Mucosa of descending colon (tissue), 3 donors: Measurements from ENCODE around the gene RNF212B. TPM values are rescaled to one million over a fixed set of nuclear protein-coding genes. Genes with fewer than 3 reads are reported as not detected.
"Not testable (repeated sequence)": the region's sequence is repeated elsewhere in the genome, so short reads cannot be mapped to it uniquely, and the experiment has no call there.

ENCODE experiments used
- ATAC-seq: fragments of 200-7000 bp; cut with Tn5 transposase; one replicate; pipeline ENCODE4 v1.9.1; 2020; ENCODE audit warnings: mild to moderate bottlenecking, moderate library complexity
- DNase-seq, 3 donors: peaks; one replicate each; pipeline ENCODE4 v3.0.0-alpha.2; 2020
- H3K36me3 ChIP-seq: fragments of 200-600 bp; one replicate; pipeline ENCODE4 v1.8.0; 2021; ENCODE audit warnings: low read depth, mild to moderate bottlenecking
- H3K4me1 ChIP-seq: fragments of 200-600 bp; one replicate; pipeline ENCODE4 v1.8.0; 2021; ENCODE audit warnings: low read depth, mild to moderate bottlenecking
- H3K4me3 ChIP-seq: fragments of 200-600 bp; one replicate; pipeline ENCODE4 v1.8.0; 2021; ENCODE audit warnings: mild to moderate bottlenecking
- H3K9me3 ChIP-seq: fragments of 200-600 bp; one replicate; pipeline ENCODE4 v1.8.0; 2021; ENCODE audit warnings: mild to moderate bottlenecking
- intact Hi-C, 2 donors: fragments of 100-400 bp; cut with DNase I in 1 of 2; cut with micrococcal nuclease in 1 of 2; formaldehyde crosslinking; loops; one replicate each; pipeline versions ENCODE4 v1.11.0 to v1.11.1; 2022; cut with DNase I, micrococcal nuclease
- total RNA-seq, 3 donors: library from RNA; stranded (reverse); fragmentation: NEBNext Ultra II Directional in 2 of 3; extraction: Animal tissue kit (Norgen Biotek cat#: 25700) in 2 of 3; gene quantifications; one replicate each; pipeline versions ENCODE4 v1.2.1 to v1.2.4, GENCODE V29; 2021 to 2023
- TF ChIP-seq, protein P1 (sequence below): fragments of 200-600 bp; IDR thresholded peaks from one replicate; pipeline ENCODE4 v1.8.0; 2022; ENCODE audit warnings: antibody characterized with exemption, mild to moderate bottlenecking
- donor health status: DM: no; HTN: no; CAD: no; lungs with moderate emphysema.
- donor health status: DM: no; HTN: no; CAD: no.
- donor health status: DM: no; HTN: yes; CAD: no.

RNF212B gene
- total RNA-seq, 3 donors from 2014 or later, result not detected

DNA sequence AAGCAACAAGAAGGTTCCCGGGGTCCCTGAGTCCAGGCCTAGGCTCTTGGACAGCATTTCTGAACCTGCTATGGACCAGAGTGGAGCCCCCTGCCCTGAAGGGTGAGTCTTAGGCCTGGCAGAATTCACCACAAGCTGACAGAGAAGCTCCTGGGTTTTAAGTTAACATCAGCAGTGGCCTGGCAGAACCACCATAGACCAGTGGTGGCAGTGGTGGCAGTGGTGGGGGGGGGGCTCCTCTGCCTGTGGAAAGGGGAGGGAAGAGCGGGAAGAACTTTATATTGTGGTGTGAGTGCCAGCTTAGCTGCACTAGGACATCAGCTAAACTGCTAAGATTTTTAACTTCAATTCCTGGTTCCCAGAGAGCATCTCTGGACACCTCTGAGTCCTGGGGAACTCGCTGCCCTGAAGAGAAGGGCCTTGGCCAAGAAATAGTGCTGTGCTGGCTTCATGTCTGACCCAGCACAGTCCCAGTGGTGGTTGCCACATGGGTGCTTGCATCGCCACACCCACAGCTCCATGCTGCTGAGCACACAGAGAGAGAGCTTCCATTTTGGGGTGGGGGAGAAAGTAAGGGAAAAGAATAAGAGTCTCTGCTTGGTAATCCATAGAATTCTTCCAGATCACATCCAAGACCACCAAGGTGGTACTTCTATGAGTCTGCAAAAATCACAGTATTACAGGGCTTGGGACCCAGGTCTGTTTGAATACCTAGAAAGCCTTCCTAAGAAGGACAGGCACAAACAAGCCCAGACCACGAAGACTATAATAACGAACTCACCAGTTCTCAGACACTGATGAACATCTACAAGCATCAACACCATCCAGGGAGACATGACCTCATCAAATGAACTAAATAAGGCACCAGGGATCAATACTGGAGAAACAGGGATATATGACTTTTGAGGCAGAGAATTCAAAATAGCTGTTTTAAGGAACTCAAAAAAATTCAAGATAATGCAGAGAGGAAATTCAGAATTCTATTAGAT is 20.4 kb upstream of the RNF212B start:
- no peaks in the 10 kb centered on the region for H3K4me1 ChIP-seq
- H3K36me3 ChIP-seq, result no peaks in the 10 kb centered on the region
- TF ChIP-seq, protein P1, sequence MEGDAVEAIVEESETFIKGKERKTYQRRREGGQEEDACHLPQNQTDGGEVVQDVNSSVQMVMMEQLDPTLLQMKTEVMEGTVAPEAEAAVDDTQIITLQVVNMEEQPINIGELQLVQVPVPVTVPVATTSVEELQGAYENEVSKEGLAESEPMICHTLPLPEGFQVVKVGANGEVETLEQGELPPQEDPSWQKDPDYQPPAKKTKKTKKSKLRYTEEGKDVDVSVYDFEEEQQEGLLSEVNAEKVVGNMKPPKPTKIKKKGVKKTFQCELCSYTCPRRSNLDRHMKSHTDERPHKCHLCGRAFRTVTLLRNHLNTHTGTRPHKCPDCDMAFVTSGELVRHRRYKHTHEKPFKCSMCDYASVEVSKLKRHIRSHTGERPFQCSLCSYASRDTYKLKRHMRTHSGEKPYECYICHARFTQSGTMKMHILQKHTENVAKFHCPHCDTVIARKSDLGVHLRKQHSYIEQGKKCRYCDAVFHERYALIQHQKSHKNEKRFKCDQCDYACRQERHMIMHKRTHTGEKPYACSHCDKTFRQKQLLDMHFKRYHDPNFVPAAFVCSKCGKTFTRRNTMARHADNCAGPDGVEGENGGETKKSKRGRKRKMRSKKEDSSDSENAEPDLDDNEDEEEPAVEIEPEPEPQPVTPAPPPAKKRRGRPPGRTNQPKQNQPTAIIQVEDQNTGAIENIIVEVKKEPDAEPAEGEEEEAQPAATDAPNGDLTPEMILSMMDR, result no peak
- intact Hi-C loops, result no loop called here
- DNase-seq, result no peak
- ATAC-seq, result no peak
- H3K4me3 ChIP-seq, result no peak overlapping the region
- no peaks in the 10 kb centered on the region for H3K9me3 ChIP-seq

- no peak for DNase-seq
- H3K36me3 ChIP-seq, result no peaks in the 10 kb centered on the region
- intact Hi-C loops, result no loop called here
- TF ChIP-seq, protein P1, result no peak
- ATAC-seq, result no peak
- H3K4me3 ChIP-seq, result no peak overlapping the region
- H3K4me1 ChIP-seq, result no peaks in the 10 kb centered on the region
- no peaks in the 10 kb centered on the region for H3K9me3 ChIP-seq
These were observed 18.7 kb upstream of the RNF212B start for GRCh38 chr14:23219075-23219474.

DNA sequence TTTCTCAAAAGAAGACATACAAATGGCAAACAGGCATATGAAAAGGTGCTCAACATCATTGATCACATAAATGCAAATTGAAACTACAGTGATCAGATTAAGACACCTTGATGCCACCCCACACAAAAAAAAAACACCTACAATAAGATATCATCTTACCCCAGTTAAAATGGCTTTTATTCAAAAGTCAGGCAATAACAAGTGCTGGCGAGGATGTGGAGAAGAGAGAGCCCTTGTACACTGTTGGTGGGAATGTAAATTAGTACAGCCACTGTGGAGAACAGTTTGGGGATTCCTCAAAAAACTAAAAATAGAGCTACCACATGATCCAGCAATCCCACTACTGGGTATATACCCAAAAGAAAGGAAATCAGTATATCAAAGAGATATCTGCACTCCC is 12.8 kb upstream of the RNF212B start:
- H3K4me1 ChIP-seq, DNase-seq, ATAC-seq, H3K4me3 ChIP-seq, H3K9me3 ChIP-seq, intact Hi-C loops, H3K36me3 ChIP-seq: not testable (repeated sequence)

- DNase-seq (no peak), ATAC-seq (no peak)
- Histone ChIP-seq H3K4me1 (no peaks in the 10 kb centered on the region), H3K9me3 (no peaks in the 10 kb centered on the region), H3K36me3 (no peaks in the 10 kb centered on the region), H3K4me3 (no peak overlapping the region)
- intact Hi-C loops, result no loop called here
- TF ChIP-seq, protein P1, result no peak
These were observed 10.2 kb upstream of the RNF212B start for GRCh38 chr14:23227566-23227965.

GRCh38 chr14:23228812-23229211 is 8.9 kb upstream of the RNF212B start:
- no peaks in the 10 kb centered on the region for H3K9me3 ChIP-seq
- DNase-seq, result no peak
- no peaks in the 10 kb centered on the region for H3K4me1 ChIP-seq
- no peaks in the 10 kb centered on the region for H3K36me3 ChIP-seq
- intact Hi-C loops, result no loop called here
- TF ChIP-seq, protein P1, result no peak
- no peak overlapping the region for H3K4me3 ChIP-seq
- no peak for ATAC-seq

DNA sequence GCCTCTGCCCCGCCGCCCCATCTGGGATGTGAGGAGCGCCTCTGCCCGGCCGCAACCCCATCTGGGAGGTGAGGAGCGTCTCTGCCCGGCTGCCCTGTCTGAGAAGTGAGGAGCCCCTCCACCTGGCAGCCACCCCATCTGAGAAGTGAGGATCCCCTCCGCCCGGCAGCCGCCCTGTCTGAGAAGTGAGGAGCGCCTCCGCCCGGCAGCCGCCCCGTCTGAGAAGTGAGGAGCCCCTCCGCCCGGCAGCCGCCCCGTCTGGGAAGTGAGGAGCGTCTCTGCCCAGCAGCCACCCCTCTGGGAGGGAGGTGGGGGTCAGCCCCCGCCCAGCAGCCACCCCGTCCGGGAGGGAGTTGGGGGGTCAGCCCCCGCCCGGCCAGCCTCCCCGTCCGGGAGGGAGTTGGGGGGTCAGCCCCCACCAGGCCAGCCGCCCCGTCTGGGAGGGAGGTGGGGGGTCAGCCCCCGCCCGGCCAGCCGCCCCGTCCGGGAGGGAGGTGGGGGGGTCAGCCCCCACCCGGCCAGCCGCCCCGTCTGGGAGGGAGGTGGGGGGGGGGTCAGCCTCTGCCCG is 5.4 kb upstream of the RNF212B start:
- ATAC-seq, DNase-seq, H3K4me3 ChIP-seq, H3K4me1 ChIP-seq, H3K9me3 ChIP-seq, H3K36me3 ChIP-seq, intact Hi-C loops: not testable (repeated sequence)
